HL-60 (cell line): ENCODE data around the gene HECW1.

Experiments used
- GABPA ChIP-seq: IDR thresholded peaks from 2 replicates; pipeline ENCODE4 v1.6.1; 2012; ENCODE audit warnings: low read depth
- POLR2AphosphoS5 ChIP-seq: IDR thresholded peaks from 2 replicates; pipeline ENCODE4 v1.6.1; 2012; ENCODE audit warnings: low read depth
- TF ChIP-seq, protein P1 (sequence below): IDR thresholded peaks from one replicate; pipeline ENCODE4 v1.5.1; 2011; ENCODE audit warnings: low read length, control low read depth, inconsistent platforms; ENCODE audit not compliant: insufficient read depth
- TF ChIP-seq, protein P2 (sequence below): IDR thresholded peaks from 2 replicates; pipeline ENCODE4 v1.6.1; 2012; ENCODE audit warnings: low read depth; ENCODE audit not compliant: insufficient replicate concordance

- TF ChIP-seq, protein P1, sequence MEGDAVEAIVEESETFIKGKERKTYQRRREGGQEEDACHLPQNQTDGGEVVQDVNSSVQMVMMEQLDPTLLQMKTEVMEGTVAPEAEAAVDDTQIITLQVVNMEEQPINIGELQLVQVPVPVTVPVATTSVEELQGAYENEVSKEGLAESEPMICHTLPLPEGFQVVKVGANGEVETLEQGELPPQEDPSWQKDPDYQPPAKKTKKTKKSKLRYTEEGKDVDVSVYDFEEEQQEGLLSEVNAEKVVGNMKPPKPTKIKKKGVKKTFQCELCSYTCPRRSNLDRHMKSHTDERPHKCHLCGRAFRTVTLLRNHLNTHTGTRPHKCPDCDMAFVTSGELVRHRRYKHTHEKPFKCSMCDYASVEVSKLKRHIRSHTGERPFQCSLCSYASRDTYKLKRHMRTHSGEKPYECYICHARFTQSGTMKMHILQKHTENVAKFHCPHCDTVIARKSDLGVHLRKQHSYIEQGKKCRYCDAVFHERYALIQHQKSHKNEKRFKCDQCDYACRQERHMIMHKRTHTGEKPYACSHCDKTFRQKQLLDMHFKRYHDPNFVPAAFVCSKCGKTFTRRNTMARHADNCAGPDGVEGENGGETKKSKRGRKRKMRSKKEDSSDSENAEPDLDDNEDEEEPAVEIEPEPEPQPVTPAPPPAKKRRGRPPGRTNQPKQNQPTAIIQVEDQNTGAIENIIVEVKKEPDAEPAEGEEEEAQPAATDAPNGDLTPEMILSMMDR: no peak
- TF ChIP-seq, protein P2, sequence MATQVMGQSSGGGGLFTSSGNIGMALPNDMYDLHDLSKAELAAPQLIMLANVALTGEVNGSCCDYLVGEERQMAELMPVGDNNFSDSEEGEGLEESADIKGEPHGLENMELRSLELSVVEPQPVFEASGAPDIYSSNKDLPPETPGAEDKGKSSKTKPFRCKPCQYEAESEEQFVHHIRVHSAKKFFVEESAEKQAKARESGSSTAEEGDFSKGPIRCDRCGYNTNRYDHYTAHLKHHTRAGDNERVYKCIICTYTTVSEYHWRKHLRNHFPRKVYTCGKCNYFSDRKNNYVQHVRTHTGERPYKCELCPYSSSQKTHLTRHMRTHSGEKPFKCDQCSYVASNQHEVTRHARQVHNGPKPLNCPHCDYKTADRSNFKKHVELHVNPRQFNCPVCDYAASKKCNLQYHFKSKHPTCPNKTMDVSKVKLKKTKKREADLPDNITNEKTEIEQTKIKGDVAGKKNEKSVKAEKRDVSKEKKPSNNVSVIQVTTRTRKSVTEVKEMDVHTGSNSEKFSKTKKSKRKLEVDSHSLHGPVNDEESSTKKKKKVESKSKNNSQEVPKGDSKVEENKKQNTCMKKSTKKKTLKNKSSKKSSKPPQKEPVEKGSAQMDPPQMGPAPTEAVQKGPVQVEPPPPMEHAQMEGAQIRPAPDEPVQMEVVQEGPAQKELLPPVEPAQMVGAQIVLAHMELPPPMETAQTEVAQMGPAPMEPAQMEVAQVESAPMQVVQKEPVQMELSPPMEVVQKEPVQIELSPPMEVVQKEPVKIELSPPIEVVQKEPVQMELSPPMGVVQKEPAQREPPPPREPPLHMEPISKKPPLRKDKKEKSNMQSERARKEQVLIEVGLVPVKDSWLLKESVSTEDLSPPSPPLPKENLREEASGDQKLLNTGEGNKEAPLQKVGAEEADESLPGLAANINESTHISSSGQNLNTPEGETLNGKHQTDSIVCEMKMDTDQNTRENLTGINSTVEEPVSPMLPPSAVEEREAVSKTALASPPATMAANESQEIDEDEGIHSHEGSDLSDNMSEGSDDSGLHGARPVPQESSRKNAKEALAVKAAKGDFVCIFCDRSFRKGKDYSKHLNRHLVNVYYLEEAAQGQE: no peak
- no peak for TF ChIP-seq GABPA
- no peak for TF ChIP-seq POLR2AphosphoS5
These were observed 439.7 kb downstream of the HECW1 start for GRCh38 chr7:43552122-43552521.
